HepG2 (cell line): Measurements from ENCODE around the gene SUMO1. TPM values are rescaled to one million over a fixed set of nuclear protein-coding genes. Genes with fewer than 3 reads are reported as not detected.

Experiments
- ATAD3A ChIP-seq: sonication (generic); formaldehyde crosslinking; IDR thresholded peaks from 2 replicates; pipeline ENCODE4 v1.4.0; 2020; ENCODE audit warnings: missing genetic modification reagents
- EP300 ChIP-seq, 3 experiments: sonication (generic) in 1 of 3; formaldehyde crosslinking in 1 of 3; IDR thresholded peaks; 2 replicates each; pipeline versions ENCODE4 v1.5.1 to v1.6.1; 2011 to 2020; ENCODE audit warnings: low read depth in 2 of 3, low read length in 2 of 3, borderline replicate concordance in 1 of 3, improper control_type of control experiment in 1 of 3, mild to moderate bottlenecking in 1 of 3, missing genetic modification reagents in 1 of 3, moderate library complexity in 1 of 3
- IRX3 ChIP-seq: sonication (generic); formaldehyde crosslinking; IDR thresholded peaks from 2 replicates; pipeline ENCODE4 v1.8.1; 2023; ENCODE audit warnings: mild to moderate bottlenecking, low read depth, missing genetic modification reagents, borderline replicate concordance
- MTF2 ChIP-seq: sonication (generic); formaldehyde crosslinking; IDR thresholded peaks from 2 replicates; pipeline ENCODE4 v1.5.0; 2020; ENCODE audit warnings: missing genetic modification reagents, borderline replicate concordance
- NFIC ChIP-seq: IDR thresholded peaks from 2 replicates; pipeline ENCODE4 v1.6.1; 2012; ENCODE audit warnings: mild to moderate bottlenecking, low read length, inconsistent platforms
- NKX3-1 ChIP-seq: sonication (generic); formaldehyde crosslinking; IDR thresholded peaks from 2 replicates; pipeline ENCODE4 v1.5.0; 2020; ENCODE audit warnings: missing genetic modification reagents
- POLR2AphosphoS5 ChIP-seq: IDR thresholded peaks from 2 replicates; pipeline ENCODE4 v1.6.1; 2012; ENCODE audit warnings: low read depth, low read length
- RARG ChIP-seq: sonication (generic); formaldehyde crosslinking; IDR thresholded peaks from 2 replicates; pipeline ENCODE4 v1.4.0; 2020; ENCODE audit warnings: low read depth, mild to moderate bottlenecking, missing genetic modification reagents
- RFXANK ChIP-seq: IDR thresholded peaks from 2 replicates; pipeline ENCODE4 v1.6.1; 2016
- SALL1 ChIP-seq: sonication (generic); formaldehyde crosslinking; IDR thresholded peaks from 2 replicates; pipeline ENCODE4 v1.8.0; 2022; ENCODE audit warnings: mild to moderate bottlenecking, missing genetic modification reagents
- SCMH1 ChIP-seq: sonication (generic); formaldehyde crosslinking; IDR thresholded peaks from 2 replicates; pipeline ENCODE4 v1.9.0; 2021; ENCODE audit warnings: missing genetic modification reagents, mild to moderate bottlenecking, borderline replicate concordance
- SMAD1 ChIP-seq: sonication (generic); formaldehyde crosslinking; IDR thresholded peaks from 2 replicates; pipeline ENCODE4 v1.4.0; 2020; ENCODE audit warnings: missing genetic modification reagents, low read depth, mild to moderate bottlenecking, borderline replicate concordance
- YEATS2 ChIP-seq: sonication (generic); formaldehyde crosslinking; IDR thresholded peaks from 2 replicates; pipeline ENCODE4 v1.4.0; 2020; ENCODE audit warnings: missing genetic modification reagents, borderline replicate concordance
- YY1 ChIP-seq: IDR thresholded peaks from 2 replicates; pipeline ENCODE4 v1.6.1; 2011; ENCODE audit warnings: low read length, low read depth, moderate library complexity, mild to moderate bottlenecking; ENCODE audit not compliant: insufficient read depth, insufficient replicate concordance
- ZNF24 ChIP-seq: fragments of 450-650 bp; IDR thresholded peaks from 2 replicates; pipeline ENCODE4 v1.6.1; 2017; ENCODE audit warnings: antibody characterized with exemption, mild to moderate bottlenecking
- ZNF432 ChIP-seq: sonication (generic); formaldehyde crosslinking; IDR thresholded peaks from 2 replicates; pipeline ENCODE4 v1.5.0; 2020; ENCODE audit warnings: missing genetic modification reagents, mild to moderate bottlenecking, borderline replicate concordance
- ZNF674 ChIP-seq: sonication (generic); formaldehyde crosslinking; IDR thresholded peaks from 2 replicates; pipeline ENCODE4 v1.5.0; 2020; ENCODE audit warnings: low read depth, mild to moderate bottlenecking, missing genetic modification reagents
- ZNF788 ChIP-seq: sonication (generic); formaldehyde crosslinking; IDR thresholded peaks from 2 replicates; pipeline ENCODE4 v1.5.0; 2020; ENCODE audit warnings: mild to moderate bottlenecking, missing genetic modification reagents, borderline replicate concordance
- polyA plus RNA-seq, 8 experiments: library from polyadenylated mRNA; depleted of rRNA in 3 of 8; stranded (reverse) in 7 of 8; unstranded in 1 of 8; fragments of >200 nt; fragmentation: Illumina TruSeq in 4 of 8; extraction: Trizol in 4 of 8; gene quantifications; 2 replicates each; pipeline versions ENCODE4 v1.2.1 to v1.2.3, GENCODE V29; 2011 to 2016; ENCODE audit warnings: low read depth in 4 of 8, missing spikeins in 1 of 8, mixed read lengths in 1 of 8; ENCODE audit not compliant: insufficient read depth in 1 of 8
- total RNA-seq, 5 experiments: library from RNA; depleted of rRNA; stranded (reverse); fragments of >200 nt; fragmentation: Illumina TruSeq; extraction: Trizol; gene quantifications; 2 replicates each; pipeline ENCODE4 v1.2.3, GENCODE V29; 2016; ENCODE audit warnings: low read depth in 1 of 5
- TF ChIP-seq, protein P1 (sequence below): sonication (generic); formaldehyde crosslinking; IDR thresholded peaks from 2 replicates; pipeline ENCODE4 v1.8.0; 2022; ENCODE audit warnings: mild to moderate bottlenecking, missing genetic modification reagents, moderate library complexity
- TF ChIP-seq, protein P2 (sequence below): sonication (generic); formaldehyde crosslinking; IDR thresholded peaks from 2 replicates; pipeline ENCODE4 v1.4.0; 2020; ENCODE audit warnings: missing genetic modification reagents; ENCODE audit errors: not compliant biosample characterization
- TF ChIP-seq, protein P3 (sequence below): IDR thresholded peaks from 2 replicates; pipeline ENCODE4 v1.4.0; 2020; ENCODE audit warnings: mild to moderate bottlenecking, missing genetic modification reagents

Gene SUMO1
- total and polyA plus RNA-seq, 2 of the 13 experiments (the other 11 are each of a cell fraction or from before 2014, with no cell fraction given): 101 to 173 TPM

DNA sequence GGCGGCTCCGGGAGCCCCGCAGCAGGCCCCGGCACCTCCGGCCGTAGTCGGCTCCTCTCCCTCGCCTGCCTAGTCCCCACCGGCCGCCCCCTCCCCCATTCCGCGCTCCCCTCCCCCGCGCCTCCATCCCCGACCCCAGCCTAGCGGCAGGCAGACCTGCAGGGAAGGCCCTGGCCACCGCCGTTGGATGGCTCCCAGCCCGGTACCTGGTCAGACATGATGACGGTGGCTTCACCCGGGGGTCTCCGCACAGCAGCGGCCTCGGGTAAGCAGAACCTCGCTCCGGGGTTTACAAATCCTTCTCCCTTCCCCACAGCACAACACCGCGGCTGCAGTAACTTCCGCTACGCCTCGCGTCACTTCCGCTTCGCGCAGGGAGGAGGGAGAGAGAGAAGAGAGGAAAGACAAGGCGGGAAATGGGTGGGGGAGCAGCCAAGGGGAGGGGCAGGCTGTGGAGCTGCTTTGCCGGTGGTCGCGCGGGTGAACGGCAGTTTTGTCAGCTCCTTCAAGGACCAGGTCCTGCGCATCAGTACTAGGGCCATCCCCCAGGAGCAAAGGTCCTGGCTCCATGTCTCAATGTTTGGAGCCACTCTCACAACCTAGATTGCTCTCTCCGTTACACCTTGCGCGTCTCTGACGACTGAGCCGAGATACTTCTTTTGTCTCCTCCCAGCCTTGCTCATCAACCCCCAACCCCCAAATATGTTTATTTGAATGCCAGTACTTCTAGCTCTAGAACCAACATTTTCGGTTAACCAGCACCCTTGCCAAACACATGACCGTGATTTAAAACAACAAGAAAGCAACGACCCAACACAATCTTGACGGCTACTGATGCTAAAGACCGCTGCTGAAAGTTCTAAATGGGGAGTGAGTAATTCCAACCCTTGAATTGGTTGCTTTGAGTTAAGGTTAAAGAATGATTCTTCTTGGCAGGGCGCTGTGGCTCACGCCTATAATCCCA, at the start of gene SUMO1 (continued):
- TF ChIP-seq YY1 (peak; percentile 73), SALL1 (CRISPR knock-in tag) (peak; percentile 88; the same call in 1 of the 2 replicates), EP300 (IDR thresholded peaks at IDR 0.05; ENCODE audit: low read depth in 2 of 2, low read length in 2 of 2) (no peak), EP300 (CRISPR knock-in tag; IDR thresholded peaks at IDR 0.05; ENCODE audit: borderline replicate concordance) (no peak; the same call in 1 of the 2 replicates), YEATS2 (CRISPR knock-in tag) (peak; percentile 95), RARG (CRISPR knock-in tag) (no peak), ZNF788 (CRISPR knock-in tag) (peak; percentile 80), ZNF432 (CRISPR knock-in tag) (no peak), SCMH1 (CRISPR knock-in tag) (no peak), SMAD1 (CRISPR knock-in tag) (0 out of 2 replicates have a peak, but pooled peaks have one; percentile 67), NFIC (no peak), IRX3 (CRISPR knock-in tag) (no peak; the same call in 1 of the 2 replicates), NKX3-1 (no peak), ZNF674 (CRISPR knock-in tag) (0 out of 2 replicates have a peak, but pooled peaks have one; percentile 67), RFXANK (CRISPR knock-in tag) (no peak), POLR2AphosphoS5 (peak; percentile 97), ZNF24 (no peak), MTF2 (CRISPR knock-in tag) (peak; percentile 73; the same call in 1 of the 2 replicates), ATAD3A (no peak)
- TF ChIP-seq, protein P1, sequence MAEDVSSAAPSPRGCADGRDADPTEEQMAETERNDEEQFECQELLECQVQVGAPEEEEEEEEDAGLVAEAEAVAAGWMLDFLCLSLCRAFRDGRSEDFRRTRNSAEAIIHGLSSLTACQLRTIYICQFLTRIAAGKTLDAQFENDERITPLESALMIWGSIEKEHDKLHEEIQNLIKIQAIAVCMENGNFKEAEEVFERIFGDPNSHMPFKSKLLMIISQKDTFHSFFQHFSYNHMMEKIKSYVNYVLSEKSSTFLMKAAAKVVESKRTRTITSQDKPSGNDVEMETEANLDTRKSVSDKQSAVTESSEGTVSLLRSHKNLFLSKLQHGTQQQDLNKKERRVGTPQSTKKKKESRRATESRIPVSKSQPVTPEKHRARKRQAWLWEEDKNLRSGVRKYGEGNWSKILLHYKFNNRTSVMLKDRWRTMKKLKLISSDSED (CRISPR knock-in tag): no peak
- TF ChIP-seq, protein P2, sequence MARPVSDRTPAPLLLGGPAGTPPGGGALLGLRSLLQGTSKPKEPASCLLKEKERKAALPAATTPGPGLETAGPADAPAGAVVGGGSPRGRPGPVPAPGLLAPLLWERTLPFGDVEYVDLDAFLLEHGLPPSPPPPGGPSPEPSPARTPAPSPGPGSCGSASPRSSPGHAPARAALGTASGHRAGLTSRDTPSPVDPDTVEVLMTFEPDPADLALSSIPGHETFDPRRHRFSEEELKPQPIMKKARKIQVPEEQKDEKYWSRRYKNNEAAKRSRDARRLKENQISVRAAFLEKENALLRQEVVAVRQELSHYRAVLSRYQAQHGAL (CRISPR knock-in tag): no peak
- TF ChIP-seq, protein P3, sequence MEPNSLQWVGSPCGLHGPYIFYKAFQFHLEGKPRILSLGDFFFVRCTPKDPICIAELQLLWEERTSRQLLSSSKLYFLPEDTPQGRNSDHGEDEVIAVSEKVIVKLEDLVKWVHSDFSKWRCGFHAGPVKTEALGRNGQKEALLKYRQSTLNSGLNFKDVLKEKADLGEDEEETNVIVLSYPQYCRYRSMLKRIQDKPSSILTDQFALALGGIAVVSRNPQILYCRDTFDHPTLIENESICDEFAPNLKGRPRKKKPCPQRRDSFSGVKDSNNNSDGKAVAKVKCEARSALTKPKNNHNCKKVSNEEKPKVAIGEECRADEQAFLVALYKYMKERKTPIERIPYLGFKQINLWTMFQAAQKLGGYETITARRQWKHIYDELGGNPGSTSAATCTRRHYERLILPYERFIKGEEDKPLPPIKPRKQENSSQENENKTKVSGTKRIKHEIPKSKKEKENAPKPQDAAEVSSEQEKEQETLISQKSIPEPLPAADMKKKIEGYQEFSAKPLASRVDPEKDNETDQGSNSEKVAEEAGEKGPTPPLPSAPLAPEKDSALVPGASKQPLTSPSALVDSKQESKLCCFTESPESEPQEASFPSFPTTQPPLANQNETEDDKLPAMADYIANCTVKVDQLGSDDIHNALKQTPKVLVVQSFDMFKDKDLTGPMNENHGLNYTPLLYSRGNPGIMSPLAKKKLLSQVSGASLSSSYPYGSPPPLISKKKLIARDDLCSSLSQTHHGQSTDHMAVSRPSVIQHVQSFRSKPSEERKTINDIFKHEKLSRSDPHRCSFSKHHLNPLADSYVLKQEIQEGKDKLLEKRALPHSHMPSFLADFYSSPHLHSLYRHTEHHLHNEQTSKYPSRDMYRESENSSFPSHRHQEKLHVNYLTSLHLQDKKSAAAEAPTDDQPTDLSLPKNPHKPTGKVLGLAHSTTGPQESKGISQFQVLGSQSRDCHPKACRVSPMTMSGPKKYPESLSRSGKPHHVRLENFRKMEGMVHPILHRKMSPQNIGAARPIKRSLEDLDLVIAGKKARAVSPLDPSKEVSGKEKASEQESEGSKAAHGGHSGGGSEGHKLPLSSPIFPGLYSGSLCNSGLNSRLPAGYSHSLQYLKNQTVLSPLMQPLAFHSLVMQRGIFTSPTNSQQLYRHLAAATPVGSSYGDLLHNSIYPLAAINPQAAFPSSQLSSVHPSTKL (CRISPR knock-in tag): peak; percentile 65
